Keratinocyte (primary cell): ENCODE results near the gene MRPL27.

Experiments used
- CTCF ChIP-seq, 3 experiments: IDR thresholded peaks in 1 of 3; conservative IDR thresholded peaks in 1 of 3; optimal IDR thresholded peaks in 1 of 3; 2 replicates in 2 of 3; 3 replicates in 1 of 3; pipeline versions ENCODE3 to v1.5.1; 2011; ENCODE audit warnings: low read length in 3 of 3, mild to moderate bottlenecking in 3 of 3, moderate library complexity in 2 of 3, control low read depth in 1 of 3, inconsistent platforms in 1 of 3; ENCODE audit not compliant: insufficient read depth in 2 of 3; ENCODE audit errors: extremely low read depth in 1 of 3
- EZH2 ChIP-seq: IDR thresholded peaks from one replicate; pipeline ENCODE4 v1.6.1; 2012; ENCODE audit warnings: inconsistent platforms, mild to moderate bottlenecking, low read length, moderate library complexity

GRCh38 chr17:50354198-50354597 is 18.8 kb downstream of the MRPL27 start:
- TF ChIP-seq CTCF (optimal IDR thresholded peaks at IDR 0.05 in 1 of 3, IDR thresholded peaks at IDR 0.05 in 1 of 3, conservative IDR thresholded peaks at IDR 0.05 in 1 of 3; ENCODE audit: extremely low read depth in 1 of 3, insufficient read depth in 2 of 3, low read length in 3 of 3) (no peak), EZH2 (no peak)
